WI38 (cell line): Measurements from ENCODE around the gene PAFAH1B1.
A peak's percentile ranks its signal among the peaks of the same experiment; 100 is the strongest.

Experiments used
- H3K4me3 ChIP-seq: 2 replicates; pipeline ENCODE4 v1.5.1; 2011; ENCODE audit warnings: low read depth, mild to moderate bottlenecking, control low read depth, low read length
- TF ChIP-seq, protein P1 (sequence below): IDR thresholded peaks from 2 replicates; pipeline ENCODE4 v1.5.1; 2012; ENCODE audit warnings: low read depth, mild to moderate bottlenecking, control low read depth, low read length

PAFAH1B1 gene

DNA sequence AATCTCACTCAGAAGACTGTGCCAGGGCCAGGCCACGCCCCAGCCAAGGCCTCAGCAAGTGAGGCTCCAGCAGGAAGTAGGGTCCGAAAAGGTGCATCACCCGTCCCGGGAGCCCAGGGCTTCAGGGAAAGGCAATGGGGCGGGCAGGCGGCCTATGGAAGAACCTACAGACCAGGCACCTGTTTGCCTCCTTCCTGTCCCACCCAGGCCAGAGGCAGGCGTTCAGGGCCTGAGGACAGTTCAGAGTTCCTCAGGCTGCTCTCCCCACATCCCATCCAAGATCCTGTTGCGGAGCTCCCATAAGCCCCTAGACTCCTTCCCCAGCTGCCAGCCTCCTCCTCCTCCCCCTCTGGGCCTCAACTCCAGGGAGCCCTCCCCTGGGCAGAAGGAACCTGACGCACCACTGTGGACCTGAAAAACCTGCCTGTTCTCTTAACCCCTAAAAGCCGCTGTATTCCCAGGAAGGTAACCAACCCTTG lies 115.8 kb downstream of the PAFAH1B1 start:
- TF ChIP-seq, protein P1, sequence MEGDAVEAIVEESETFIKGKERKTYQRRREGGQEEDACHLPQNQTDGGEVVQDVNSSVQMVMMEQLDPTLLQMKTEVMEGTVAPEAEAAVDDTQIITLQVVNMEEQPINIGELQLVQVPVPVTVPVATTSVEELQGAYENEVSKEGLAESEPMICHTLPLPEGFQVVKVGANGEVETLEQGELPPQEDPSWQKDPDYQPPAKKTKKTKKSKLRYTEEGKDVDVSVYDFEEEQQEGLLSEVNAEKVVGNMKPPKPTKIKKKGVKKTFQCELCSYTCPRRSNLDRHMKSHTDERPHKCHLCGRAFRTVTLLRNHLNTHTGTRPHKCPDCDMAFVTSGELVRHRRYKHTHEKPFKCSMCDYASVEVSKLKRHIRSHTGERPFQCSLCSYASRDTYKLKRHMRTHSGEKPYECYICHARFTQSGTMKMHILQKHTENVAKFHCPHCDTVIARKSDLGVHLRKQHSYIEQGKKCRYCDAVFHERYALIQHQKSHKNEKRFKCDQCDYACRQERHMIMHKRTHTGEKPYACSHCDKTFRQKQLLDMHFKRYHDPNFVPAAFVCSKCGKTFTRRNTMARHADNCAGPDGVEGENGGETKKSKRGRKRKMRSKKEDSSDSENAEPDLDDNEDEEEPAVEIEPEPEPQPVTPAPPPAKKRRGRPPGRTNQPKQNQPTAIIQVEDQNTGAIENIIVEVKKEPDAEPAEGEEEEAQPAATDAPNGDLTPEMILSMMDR, result no peak
- H3K4me3 ChIP-seq, result no peak overlapping the region

DNA sequence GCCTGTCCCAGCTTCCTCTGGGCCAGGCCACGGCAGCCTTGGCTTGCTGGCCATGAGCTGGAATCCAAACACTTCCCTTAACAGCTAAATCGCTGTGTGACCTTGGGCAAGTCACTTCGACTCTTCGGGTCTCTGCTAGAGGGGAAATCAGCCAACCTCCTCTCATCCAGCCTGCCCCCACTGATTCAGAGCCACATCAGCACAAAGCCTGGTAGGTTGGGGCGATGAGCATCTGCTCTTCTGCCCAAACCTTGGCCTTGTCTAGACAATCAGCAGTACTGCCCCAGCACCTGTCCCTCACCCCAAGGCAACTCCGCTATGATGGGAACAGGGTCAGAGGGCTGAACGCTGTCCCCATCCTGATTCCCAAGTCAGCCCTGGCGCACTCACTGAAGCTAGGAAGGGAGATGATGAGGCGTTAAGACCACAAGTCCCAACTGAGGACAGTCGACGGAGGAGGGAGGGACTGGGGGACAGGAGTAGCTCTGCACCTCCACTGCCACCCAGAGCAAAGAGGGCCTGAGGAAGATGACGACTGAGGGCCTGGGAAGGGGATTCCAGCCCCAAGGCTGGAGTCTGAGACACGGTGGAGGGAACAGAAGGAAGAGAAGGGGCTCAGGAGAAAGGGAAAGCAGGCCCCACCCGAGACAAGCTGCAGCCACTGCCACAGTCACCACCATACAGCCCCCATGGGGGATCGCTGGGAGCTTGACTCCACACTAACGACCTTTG lies 116.8 kb downstream of the PAFAH1B1 start:
- H3K4me3 ChIP-seq, result peak overlapping the region; percentile 79
- TF ChIP-seq, protein P1, result no peak

DNA sequence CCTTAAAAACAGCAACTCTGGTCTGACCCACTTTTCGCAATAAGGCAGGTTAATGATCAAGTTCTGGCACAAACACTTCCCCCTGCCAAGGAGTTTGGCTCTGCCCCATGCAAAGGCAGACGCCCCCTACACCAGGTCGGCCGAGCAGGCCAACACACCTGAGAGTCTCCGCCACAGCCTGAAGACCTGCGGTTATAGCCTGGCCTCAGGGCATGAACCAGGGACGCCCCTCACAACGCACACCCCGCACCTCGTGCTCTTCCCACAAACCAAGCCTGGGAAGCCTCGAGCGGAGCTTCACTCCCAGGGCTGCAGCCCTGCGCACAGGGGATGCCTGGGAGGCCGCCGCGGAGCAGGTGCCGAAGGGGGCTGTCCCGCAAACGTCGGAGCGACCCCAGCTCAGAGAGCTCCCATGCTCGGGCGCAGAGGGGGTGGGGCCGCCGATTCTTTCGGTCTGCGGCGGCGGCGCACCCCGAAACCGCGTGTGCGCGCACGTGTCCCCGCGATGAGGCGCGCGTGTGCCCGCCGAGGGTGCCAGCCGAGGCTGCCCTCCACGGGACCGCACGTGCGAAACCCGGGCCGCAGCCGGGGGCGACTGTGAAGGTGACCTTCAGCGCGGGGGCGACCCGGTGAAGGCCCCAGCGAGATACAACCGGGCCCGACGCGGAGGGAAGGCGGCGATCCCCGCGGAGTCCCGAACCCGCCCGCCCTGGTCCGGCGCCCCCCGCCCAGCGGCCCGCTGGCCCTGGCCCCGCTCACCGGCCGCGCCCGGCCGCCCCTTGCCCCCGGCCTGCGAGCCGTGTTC lies 117.6 kb downstream of the PAFAH1B1 start:
- TF ChIP-seq, protein P1, result no peak
- H3K4me3 ChIP-seq, result peak overlapping the region; percentile 79

GRCh38 chr17:2711608-2712299 lies 118.3 kb downstream of the PAFAH1B1 start, which contains the start of gene CLUH:
TSS of gene CLUH (minus strand) at chr17:2711764. CDS start at chr17:2711661, 103 bp downstream.
- TF ChIP-seq, protein P1, result no peak
- H3K4me3 ChIP-seq, result peak within 1 kb of the TSS; percentile 79

DNA sequence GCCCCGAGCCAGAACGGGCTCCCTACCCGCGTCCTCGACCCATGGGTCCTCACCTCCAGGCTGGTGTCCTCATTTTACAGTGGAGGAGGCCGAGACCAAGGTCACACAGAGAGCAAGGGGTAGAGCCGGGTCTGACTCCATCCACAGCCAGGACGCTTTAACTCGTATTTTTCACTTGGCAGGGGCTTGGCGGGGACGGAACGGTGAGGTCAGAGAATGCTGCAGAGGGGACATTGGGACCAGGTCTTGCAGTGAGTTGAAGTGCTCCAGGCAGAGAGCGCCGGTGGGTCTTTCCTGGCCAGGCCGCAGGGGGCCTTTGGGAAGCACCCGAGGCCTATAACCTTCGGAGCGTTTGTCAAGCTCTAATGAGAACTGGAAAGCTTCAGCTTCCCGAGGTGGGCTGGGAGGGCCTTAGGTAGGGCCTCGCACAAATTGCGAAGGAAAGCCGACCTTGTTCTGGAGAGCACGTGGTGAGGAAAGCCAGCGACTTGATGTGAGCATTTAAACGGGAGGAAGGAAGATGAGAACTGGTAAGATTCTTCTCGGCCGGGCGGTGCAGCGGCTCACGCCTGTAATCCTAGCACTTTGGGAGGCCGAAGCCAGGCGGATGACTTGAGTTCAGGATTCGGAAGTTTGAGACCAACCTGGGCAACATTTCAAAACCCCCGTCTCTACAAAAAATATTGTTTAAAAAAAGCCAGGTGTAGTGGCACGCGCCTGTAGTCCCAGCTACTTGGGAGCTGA lies 119.0 kb downstream of the PAFAH1B1 start:
- TF ChIP-seq, protein P1, result no peak

DNA sequence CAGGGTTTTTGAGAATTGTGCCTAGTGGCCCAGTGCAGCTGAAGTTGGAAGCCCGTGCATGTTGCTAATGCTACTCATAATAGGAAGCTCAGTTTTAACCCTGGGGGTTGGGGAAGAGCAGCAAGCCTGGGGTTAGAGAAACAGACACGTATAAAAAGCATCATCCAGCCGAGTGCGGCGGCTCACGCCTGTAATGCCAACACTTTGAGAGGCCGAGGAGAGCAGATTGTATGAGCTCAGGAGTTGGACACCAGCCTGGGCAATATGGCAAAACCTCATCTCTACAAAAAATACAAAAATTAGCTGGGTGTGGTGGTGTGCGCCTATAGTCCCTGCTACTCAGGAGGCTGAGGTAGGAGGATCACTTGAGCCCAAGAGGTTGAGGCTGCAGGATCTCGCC lies 120.4 kb downstream of the PAFAH1B1 start:
- no peak overlapping the region for H3K4me3 ChIP-seq
- TF ChIP-seq, protein P1, result no peak

More for the DNA sequence above, 119.0 kb downstream of the PAFAH1B1 start:
- H3K4me3 ChIP-seq, result peak overlapping the region; percentile 79
